Measurements from ENCODE around the gene MYO1B. TPM values are rescaled to one million over a fixed set of nuclear protein-coding genes. Genes with fewer than 3 reads are reported as not detected.

MYO1B gene
- polyA plus RNA-seq, 1 donor from 2014 or later = 72.2 TPM

DNA sequence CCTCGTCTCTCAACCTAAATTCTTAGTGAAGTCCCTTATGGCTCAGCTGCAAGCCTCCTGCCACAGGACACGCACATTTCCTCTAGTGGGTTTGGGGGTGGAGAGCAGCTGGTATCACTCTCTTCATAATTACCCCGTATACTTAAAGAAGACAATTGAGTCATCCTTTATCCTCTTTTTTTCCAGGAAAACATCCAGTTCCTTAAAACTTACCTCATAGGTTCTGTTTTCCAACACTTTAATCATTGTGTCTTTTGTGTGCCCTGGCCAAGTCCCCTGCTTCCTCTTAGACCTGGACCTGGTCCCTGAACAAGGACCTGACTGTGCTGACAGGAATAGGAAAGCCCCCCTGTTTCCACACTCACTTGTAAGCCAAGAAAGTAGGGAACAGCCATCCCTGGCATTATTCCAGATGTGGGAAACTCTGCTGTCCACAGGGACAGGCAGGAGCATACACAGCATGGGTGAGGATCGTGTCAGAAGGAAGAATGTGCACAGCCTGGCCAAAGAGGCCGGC is 42.3 kb upstream of the MYO1B start:
- Histone ChIP-seq H3K27ac (ENCODE audit: low read length) (no peak overlapping the region), H3K9me3 (ENCODE audit: low read length) (no peaks in the 10 kb centered on the region), H3K4me3 (ENCODE audit: low read length) (no peak overlapping the region), H3F3A (ENCODE audit: insufficient read depth, low read length, poor library complexity, severe bottlenecking) (no peaks in the 10 kb centered on the region), H4K20me1 (ENCODE audit: insufficient read depth) (no peaks in the 10 kb centered on the region), H2AFZ (ENCODE audit: low read depth, low read length) (no peak overlapping the region), H3K79me2 (replicated peaks; ENCODE audit: insufficient read depth, low read length) (no peaks in the 10 kb centered on the region), H3K27me3 (ENCODE audit: insufficient read depth, low read depth, low read length) (no peaks in the 10 kb centered on the region), H3K9me2 (ENCODE audit: insufficient read depth, low read length) (no peaks in the 10 kb centered on the region), H3K4me2 (ENCODE audit: low read length) (no peak overlapping the region), H3K9ac (ENCODE audit: low read length) (no peak overlapping the region), H3K36me3 (ENCODE audit: insufficient read depth, low read length) (no peaks in the 10 kb centered on the region)
- TF ChIP-seq POLR2AphosphoS5 (IDR thresholded peaks at IDR 0.05) (no peak), TAF1 (IDR thresholded peaks at IDR 0.05; ENCODE audit: low read depth) (no peak), RAD21 (conservative IDR thresholded peaks at IDR 0.05) (no peak), SMC3 (conservative IDR thresholded peaks at IDR 0.05; ENCODE audit: poor library complexity) (no peak), MXI1 (conservative IDR thresholded peaks at IDR 0.05; ENCODE audit: poor library complexity, severe bottlenecking) (no peak), EZH2 (IDR thresholded peaks at IDR 0.05; ENCODE audit: borderline replicate concordance, insufficient read depth, low read length, poor library complexity, severe bottlenecking) (no peak), EP300 (conservative IDR thresholded peaks at IDR 0.05; ENCODE audit: poor library complexity, severe bottlenecking) (no peak)
- TF ChIP-seq, protein P1, sequence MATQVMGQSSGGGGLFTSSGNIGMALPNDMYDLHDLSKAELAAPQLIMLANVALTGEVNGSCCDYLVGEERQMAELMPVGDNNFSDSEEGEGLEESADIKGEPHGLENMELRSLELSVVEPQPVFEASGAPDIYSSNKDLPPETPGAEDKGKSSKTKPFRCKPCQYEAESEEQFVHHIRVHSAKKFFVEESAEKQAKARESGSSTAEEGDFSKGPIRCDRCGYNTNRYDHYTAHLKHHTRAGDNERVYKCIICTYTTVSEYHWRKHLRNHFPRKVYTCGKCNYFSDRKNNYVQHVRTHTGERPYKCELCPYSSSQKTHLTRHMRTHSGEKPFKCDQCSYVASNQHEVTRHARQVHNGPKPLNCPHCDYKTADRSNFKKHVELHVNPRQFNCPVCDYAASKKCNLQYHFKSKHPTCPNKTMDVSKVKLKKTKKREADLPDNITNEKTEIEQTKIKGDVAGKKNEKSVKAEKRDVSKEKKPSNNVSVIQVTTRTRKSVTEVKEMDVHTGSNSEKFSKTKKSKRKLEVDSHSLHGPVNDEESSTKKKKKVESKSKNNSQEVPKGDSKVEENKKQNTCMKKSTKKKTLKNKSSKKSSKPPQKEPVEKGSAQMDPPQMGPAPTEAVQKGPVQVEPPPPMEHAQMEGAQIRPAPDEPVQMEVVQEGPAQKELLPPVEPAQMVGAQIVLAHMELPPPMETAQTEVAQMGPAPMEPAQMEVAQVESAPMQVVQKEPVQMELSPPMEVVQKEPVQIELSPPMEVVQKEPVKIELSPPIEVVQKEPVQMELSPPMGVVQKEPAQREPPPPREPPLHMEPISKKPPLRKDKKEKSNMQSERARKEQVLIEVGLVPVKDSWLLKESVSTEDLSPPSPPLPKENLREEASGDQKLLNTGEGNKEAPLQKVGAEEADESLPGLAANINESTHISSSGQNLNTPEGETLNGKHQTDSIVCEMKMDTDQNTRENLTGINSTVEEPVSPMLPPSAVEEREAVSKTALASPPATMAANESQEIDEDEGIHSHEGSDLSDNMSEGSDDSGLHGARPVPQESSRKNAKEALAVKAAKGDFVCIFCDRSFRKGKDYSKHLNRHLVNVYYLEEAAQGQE (IDR thresholded peaks at IDR 0.05; ENCODE audit: borderline replicate concordance) = no peak
- TF ChIP-seq, protein P2, sequence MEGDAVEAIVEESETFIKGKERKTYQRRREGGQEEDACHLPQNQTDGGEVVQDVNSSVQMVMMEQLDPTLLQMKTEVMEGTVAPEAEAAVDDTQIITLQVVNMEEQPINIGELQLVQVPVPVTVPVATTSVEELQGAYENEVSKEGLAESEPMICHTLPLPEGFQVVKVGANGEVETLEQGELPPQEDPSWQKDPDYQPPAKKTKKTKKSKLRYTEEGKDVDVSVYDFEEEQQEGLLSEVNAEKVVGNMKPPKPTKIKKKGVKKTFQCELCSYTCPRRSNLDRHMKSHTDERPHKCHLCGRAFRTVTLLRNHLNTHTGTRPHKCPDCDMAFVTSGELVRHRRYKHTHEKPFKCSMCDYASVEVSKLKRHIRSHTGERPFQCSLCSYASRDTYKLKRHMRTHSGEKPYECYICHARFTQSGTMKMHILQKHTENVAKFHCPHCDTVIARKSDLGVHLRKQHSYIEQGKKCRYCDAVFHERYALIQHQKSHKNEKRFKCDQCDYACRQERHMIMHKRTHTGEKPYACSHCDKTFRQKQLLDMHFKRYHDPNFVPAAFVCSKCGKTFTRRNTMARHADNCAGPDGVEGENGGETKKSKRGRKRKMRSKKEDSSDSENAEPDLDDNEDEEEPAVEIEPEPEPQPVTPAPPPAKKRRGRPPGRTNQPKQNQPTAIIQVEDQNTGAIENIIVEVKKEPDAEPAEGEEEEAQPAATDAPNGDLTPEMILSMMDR (IDR thresholded peaks at IDR 0.05; ENCODE audit: poor library complexity, severe bottlenecking) = no peak

DNA sequence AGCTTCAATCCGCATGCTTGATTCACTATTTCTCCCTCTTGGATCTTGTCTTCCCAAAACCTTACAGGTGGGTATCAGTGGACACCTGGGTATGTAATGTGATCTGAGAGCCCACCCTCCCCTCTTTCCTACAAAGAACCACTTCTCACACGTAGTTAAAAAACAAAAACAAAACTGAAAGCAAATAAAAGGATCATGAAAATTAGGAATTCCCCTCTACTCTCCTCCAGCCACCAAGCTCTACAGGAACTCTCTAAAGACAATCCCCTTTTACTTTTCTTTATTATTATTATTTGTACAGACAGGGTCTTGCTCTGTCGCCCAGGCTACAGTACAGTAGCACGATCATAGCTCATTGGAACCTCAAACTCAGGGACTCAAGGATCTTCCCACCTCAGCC is 40.8 kb upstream of the MYO1B start:
- no peaks in the 10 kb centered on the region for H3K79me2 ChIP-seq (replicated peaks; ENCODE audit: insufficient read depth, low read length)
- no peak overlapping the region for H3K9ac ChIP-seq (ENCODE audit: low read length)
- H3K4me2 ChIP-seq (ENCODE audit: low read length) = no peak overlapping the region
- no peaks in the 10 kb centered on the region for H4K20me1 ChIP-seq (ENCODE audit: insufficient read depth)
- H2AFZ ChIP-seq (ENCODE audit: low read depth, low read length) = no peak overlapping the region
- H3K4me3 ChIP-seq (ENCODE audit: low read length) = no peak overlapping the region
- no peaks in the 10 kb centered on the region for H3K36me3 ChIP-seq (ENCODE audit: insufficient read depth, low read length)
- H3F3A ChIP-seq (ENCODE audit: insufficient read depth, low read length, poor library complexity, severe bottlenecking) = no peaks in the 10 kb centered on the region
- no peak overlapping the region for H3K27ac ChIP-seq (ENCODE audit: low read length)
- H3K9me3 ChIP-seq (ENCODE audit: low read length) = no peaks in the 10 kb centered on the region
- no peaks in the 10 kb centered on the region for H3K27me3 ChIP-seq (ENCODE audit: insufficient read depth, low read depth, low read length)
- TF ChIP-seq RAD21 (conservative IDR thresholded peaks at IDR 0.05) (no peak), TAF1 (IDR thresholded peaks at IDR 0.05; ENCODE audit: low read depth) (no peak), EP300 (conservative IDR thresholded peaks at IDR 0.05; ENCODE audit: poor library complexity, severe bottlenecking) (no peak), EZH2 (IDR thresholded peaks at IDR 0.05; ENCODE audit: borderline replicate concordance, insufficient read depth, low read length, poor library complexity, severe bottlenecking) (no peak), POLR2AphosphoS5 (IDR thresholded peaks at IDR 0.05) (no peak), MXI1 (conservative IDR thresholded peaks at IDR 0.05; ENCODE audit: poor library complexity, severe bottlenecking) (no peak), SMC3 (conservative IDR thresholded peaks at IDR 0.05; ENCODE audit: poor library complexity) (no peak)
- TF ChIP-seq, protein P2 (IDR thresholded peaks at IDR 0.05; ENCODE audit: poor library complexity, severe bottlenecking) = no peak
- TF ChIP-seq, protein P1 (IDR thresholded peaks at IDR 0.05; ENCODE audit: borderline replicate concordance) = no peak
- no peaks in the 10 kb centered on the region for H3K9me2 ChIP-seq (ENCODE audit: insufficient read depth, low read length)
